ENCODE results near the gene AGO1.
"Not testable (repeated sequence)": the region's sequence is repeated elsewhere in the genome, so short reads cannot be mapped to it uniquely, and the experiment has no call there.

Gene AGO1

DNA sequence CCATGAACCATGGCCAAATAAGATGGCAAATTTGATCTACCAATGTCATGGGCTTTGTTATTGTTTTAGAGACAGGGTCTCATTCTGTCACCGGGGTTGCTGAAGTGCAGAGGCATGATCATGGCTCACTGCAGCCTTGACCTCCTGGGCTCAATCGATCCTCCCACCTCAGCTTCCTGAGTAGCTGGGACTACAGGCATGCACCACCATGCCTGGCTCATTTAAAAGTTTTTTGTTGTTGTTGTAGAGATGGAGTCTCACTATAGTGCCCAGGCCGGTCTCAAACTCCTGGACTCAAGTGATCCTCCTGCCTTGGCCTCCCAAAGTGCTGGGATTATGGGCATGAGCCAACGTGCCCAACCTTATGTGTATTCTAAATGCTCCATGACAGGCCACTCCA is 8.9 kb upstream of the AGO1 start:
- H2AK5ac ChIP-seq (ENCODE audit: low read length); H2BK120ac ChIP-seq (ENCODE audit: insufficient read depth, low read length, poor library complexity); H3K4me3 ChIP-seq (ENCODE audit: low read depth, low read length); H2BK5ac ChIP-seq (ENCODE audit: low read depth, low read length, poor library complexity); H3K9ac ChIP-seq (ENCODE audit: low read length); H3K23ac ChIP-seq (ENCODE audit: low read length); H3K9me3 ChIP-seq (ENCODE audit: insufficient read depth, low read depth, low read length); H3K4me2 ChIP-seq (ENCODE audit: low read length); H3K79me2 ChIP-seq (ENCODE audit: control insufficient read depth, insufficient read depth, low read length, poor library complexity); H3K36me3 ChIP-seq (ENCODE audit: control insufficient read depth in 1 of 2, insufficient read depth in 2 of 2, low read length in 2 of 2); H4K8ac ChIP-seq (ENCODE audit: low read depth, low read length); H3K27ac ChIP-seq (ENCODE audit: low read depth, low read length); H3K18ac ChIP-seq (ENCODE audit: low read length); H3K14ac ChIP-seq (ENCODE audit: low read length); DNase-seq; H3K4me1 ChIP-seq (ENCODE audit: control insufficient read depth in 1 of 2, insufficient read depth in 2 of 2, low read length in 2 of 2); H2BK12ac ChIP-seq (ENCODE audit: low read length); H2AFZ ChIP-seq (ENCODE audit: insufficient read depth, low read length, poor library complexity); H4K91ac ChIP-seq (ENCODE audit: low read depth, low read length); H3K27me3 ChIP-seq (ENCODE audit: insufficient read depth, low read length); H3K4ac ChIP-seq (ENCODE audit: low read depth, low read length); H4K12ac ChIP-seq (ENCODE audit: low read depth, low read length); H3K79me1 ChIP-seq (ENCODE audit: low read length): not testable (repeated sequence)
- no CpG with 5 or more reads among the region's 4 CpGs for WGBS (ENCODE audit: extremely low coverage, insufficient coverage, insufficient read length)

DNA sequence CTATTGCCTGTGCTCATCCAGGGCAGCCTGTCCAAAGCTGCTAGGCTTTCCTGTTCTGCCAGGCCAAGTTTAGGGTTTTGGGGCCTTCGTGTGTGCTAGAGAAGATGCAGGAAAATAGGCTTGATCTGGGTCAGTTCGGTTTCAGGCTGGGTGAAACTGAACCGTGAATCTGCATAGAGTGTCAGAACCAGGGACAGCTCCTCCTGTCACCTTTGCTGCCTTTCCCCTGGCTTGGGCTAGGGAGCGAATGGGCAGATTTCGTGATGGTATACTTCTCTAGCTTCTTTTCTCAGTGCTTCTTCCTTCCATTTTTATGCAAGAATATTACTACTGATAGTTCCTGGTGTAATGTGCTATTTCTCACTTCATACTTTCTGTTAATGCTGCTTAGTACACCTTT is 6.0 kb upstream of the AGO1 start:
- no peak overlapping the region for H2BK5ac ChIP-seq (ENCODE audit: low read depth, low read length, poor library complexity)

DNA sequence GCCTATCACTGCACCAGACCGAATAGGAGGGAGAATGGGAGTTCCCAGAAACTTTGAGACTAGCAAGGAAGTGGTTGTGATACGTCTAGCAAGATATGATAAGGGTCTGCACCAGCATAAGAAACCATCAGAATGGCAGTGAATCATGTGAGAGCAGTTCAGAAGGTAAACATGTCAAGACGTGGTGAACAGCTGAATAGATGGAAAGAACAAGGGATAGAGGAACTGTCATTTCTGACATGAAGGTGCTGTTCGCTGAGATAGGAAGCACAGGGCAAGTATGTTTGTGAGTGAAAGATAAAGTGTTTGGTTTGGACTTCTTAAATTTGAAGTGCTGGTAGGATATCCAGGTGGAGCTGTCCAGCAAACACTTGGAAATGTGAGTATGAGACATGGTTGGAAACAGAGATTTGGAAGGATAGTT is 1.1 kb upstream of the AGO1 start:
- Histone ChIP-seq H2BK5ac (ENCODE audit: low read depth, low read length, poor library complexity) (no peak overlapping the region), H3K27me3 (ENCODE audit: insufficient read depth, low read length) (no peaks in the 10 kb centered on the region), H3K18ac (ENCODE audit: low read length) (no peak overlapping the region), H3K79me1 (ENCODE audit: low read length) (peaks cover 4% of the 10 kb centered on the region), H3K4me2 (ENCODE audit: low read length) (no peak overlapping the region), H2AK5ac (ENCODE audit: low read length) (no peak overlapping the region), H2BK12ac (ENCODE audit: low read length) (no peak overlapping the region), H3K14ac (ENCODE audit: low read length) (no peak overlapping the region), H4K91ac (ENCODE audit: low read depth, low read length) (no peak overlapping the region), H2AFZ (ENCODE audit: insufficient read depth, low read length, poor library complexity) (no peak overlapping the region), H3K4me1 (ENCODE audit: control insufficient read depth in 1 of 2, insufficient read depth in 2 of 2, low read length in 2 of 2) (peaks cover 12 to 16% of the 10 kb centered on the region in 2 experiments), H3K4me3 (ENCODE audit: low read depth, low read length) (no peak overlapping the region), H3K79me2 (ENCODE audit: control insufficient read depth, insufficient read depth, low read length, poor library complexity) (peaks cover 9% of the 10 kb centered on the region), H2BK120ac (ENCODE audit: insufficient read depth, low read length, poor library complexity) (no peak overlapping the region), H3K36me3 (ENCODE audit: control insufficient read depth in 1 of 2, insufficient read depth in 2 of 2, low read length in 2 of 2) (no peaks in the 10 kb centered on the region), H3K23ac (ENCODE audit: low read length) (no peak overlapping the region), H3K9me3 (ENCODE audit: insufficient read depth, low read depth, low read length) (no peaks in the 10 kb centered on the region), H3K4ac (ENCODE audit: low read depth, low read length) (no peak overlapping the region), H4K8ac (ENCODE audit: low read depth, low read length) (no peak overlapping the region), H3K9ac (ENCODE audit: low read length) (no peak overlapping the region), H4K12ac (ENCODE audit: low read depth, low read length) (no peak overlapping the region), H3K27ac (ENCODE audit: low read depth, low read length) (no peak overlapping the region)
- no peak for DNase-seq
- WGBS (ENCODE audit: extremely low coverage, insufficient coverage, insufficient read length) = no CpG with 5 or more reads among the region's 4 CpGs

More for the DNA sequence above, 6.0 kb upstream of the AGO1 start:
- DNase-seq = peak in 1 of 2 donors; percentile 28
- Histone ChIP-seq H2AFZ (ENCODE audit: insufficient read depth, low read length, poor library complexity) (no peak overlapping the region), H3K27ac (ENCODE audit: low read depth, low read length) (no peak overlapping the region), H3K36me3 (ENCODE audit: control insufficient read depth in 1 of 2, insufficient read depth in 2 of 2, low read length in 2 of 2) (no peaks in the 10 kb centered on the region), H3K79me1 (ENCODE audit: low read length) (no peaks in the 10 kb centered on the region), H4K8ac (ENCODE audit: low read depth, low read length) (no peak overlapping the region), H3K9me3 (ENCODE audit: insufficient read depth, low read depth, low read length) (no peaks in the 10 kb centered on the region), H3K14ac (ENCODE audit: low read length) (no peak overlapping the region), H3K4ac (ENCODE audit: low read depth, low read length) (no peak overlapping the region), H3K23ac (ENCODE audit: low read length) (no peak overlapping the region), H2BK120ac (ENCODE audit: insufficient read depth, low read length, poor library complexity) (no peak overlapping the region), H4K91ac (ENCODE audit: low read depth, low read length) (no peak overlapping the region), H3K18ac (ENCODE audit: low read length) (no peak overlapping the region), H3K4me1 (ENCODE audit: control insufficient read depth in 1 of 2, insufficient read depth in 2 of 2, low read length in 2 of 2) (peaks cover 0 to 3% of the 10 kb centered on the region in 2 experiments), H3K79me2 (ENCODE audit: control insufficient read depth, insufficient read depth, low read length, poor library complexity) (no peaks in the 10 kb centered on the region), H3K9ac (ENCODE audit: low read length) (no peak overlapping the region), H2AK5ac (ENCODE audit: low read length) (no peak overlapping the region), H3K27me3 (ENCODE audit: insufficient read depth, low read length) (no peaks in the 10 kb centered on the region), H3K4me2 (ENCODE audit: low read length) (no peak overlapping the region), H3K4me3 (ENCODE audit: low read depth, low read length) (no peak overlapping the region), H4K12ac (ENCODE audit: low read depth, low read length) (no peak overlapping the region), H2BK12ac (ENCODE audit: low read length) (no peak overlapping the region)
- WGBS (ENCODE audit: extremely low coverage, insufficient coverage, insufficient read length) = no CpG with 5 or more reads among the region's 5 CpGs

DNA sequence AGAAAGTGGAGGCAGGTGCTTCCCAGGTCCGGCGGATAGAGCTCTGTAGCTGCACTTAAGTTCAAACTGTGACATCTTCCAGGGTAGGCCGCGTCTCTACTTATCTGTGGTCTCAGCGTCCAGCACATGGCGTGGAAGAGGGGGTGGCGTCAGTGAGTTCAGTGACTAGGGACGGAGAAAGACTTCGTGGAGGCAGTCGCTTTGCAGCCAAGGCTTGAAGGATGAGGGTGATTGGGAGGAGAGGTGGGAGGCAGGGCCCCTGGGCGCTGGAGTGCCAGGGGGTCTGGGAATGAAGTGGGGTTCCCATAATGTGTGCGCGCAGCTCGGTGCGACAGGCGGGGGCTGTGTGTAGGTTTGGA is 444 bp upstream of the AGO1 start:
- peak overlapping the region; percentile 41 for H3K4me2 ChIP-seq (ENCODE audit: low read length)
- no peak overlapping the region for H3K23ac ChIP-seq (ENCODE audit: low read length)
- H3K4me3 ChIP-seq (ENCODE audit: low read depth, low read length) = no peak overlapping the region
- no peak for DNase-seq
- peak overlapping the region; percentile 50 for H2AFZ ChIP-seq (ENCODE audit: insufficient read depth, low read length, poor library complexity)
- H3K27ac ChIP-seq (ENCODE audit: low read depth, low read length) = no peak overlapping the region
- H4K8ac ChIP-seq (ENCODE audit: low read depth, low read length) = no peak overlapping the region
- H3K36me3 ChIP-seq (ENCODE audit: control insufficient read depth in 1 of 2, insufficient read depth in 2 of 2, low read length in 2 of 2) = no peaks in the 10 kb centered on the region
- no peak overlapping the region for H3K9ac ChIP-seq (ENCODE audit: low read length)
- H3K79me1 ChIP-seq (ENCODE audit: low read length) = peaks cover 4% of the 10 kb centered on the region
- H3K14ac ChIP-seq (ENCODE audit: low read length) = no peak overlapping the region
- H3K4ac ChIP-seq (ENCODE audit: low read depth, low read length) = no peak overlapping the region
- H3K79me2 ChIP-seq (ENCODE audit: control insufficient read depth, insufficient read depth, low read length, poor library complexity) = peaks cover 9% of the 10 kb centered on the region
- no peak overlapping the region for H4K12ac ChIP-seq (ENCODE audit: low read depth, low read length)
- H2AK5ac ChIP-seq (ENCODE audit: low read length) = no peak overlapping the region
- no peak overlapping the region for H2BK120ac ChIP-seq (ENCODE audit: insufficient read depth, low read length, poor library complexity)
- no peaks in the 10 kb centered on the region for H3K27me3 ChIP-seq (ENCODE audit: insufficient read depth, low read length)
- H2BK12ac ChIP-seq (ENCODE audit: low read length) = no peak overlapping the region
- no peak overlapping the region for H4K91ac ChIP-seq (ENCODE audit: low read depth, low read length)
- H3K9me3 ChIP-seq (ENCODE audit: insufficient read depth, low read depth, low read length) = no peaks in the 10 kb centered on the region
- H3K4me1 ChIP-seq (ENCODE audit: control insufficient read depth in 1 of 2, insufficient read depth in 2 of 2, low read length in 2 of 2) = peaks cover 18 to 23% of the 10 kb centered on the region in 2 experiments
- H2BK5ac ChIP-seq (ENCODE audit: low read depth, low read length, poor library complexity) = no peak overlapping the region
- no peak overlapping the region for H3K18ac ChIP-seq (ENCODE audit: low read length)
- no CpG with 5 or more reads among the region's 16 CpGs for WGBS (ENCODE audit: extremely low coverage, insufficient coverage, insufficient read length)

Data from trophoblast cell (in vitro differentiated cells and primary cell).